ENCODE results near the gene MMP25. TPM values are rescaled to one million over a fixed set of nuclear protein-coding genes. Genes with fewer than 3 reads are reported as not detected.

Gene MMP25
- 1 to 10 TPM in 3 of 4 donors, not detected in 1; 1.4 to 3.3 (median 2.4) TPM for total RNA-seq

GRCh38 chr16:3045758-3046640 lies at the start of gene MMP25:
TSS of gene MMP25 (plus strand) at chr16:3046561. CDS start at chr16:3046918, 357 bp downstream.
- H3K27ac ChIP-seq, result peak within 1 kb of the TSS in 2 of 4 donors; percentile 12 to 57
- peaks cover 0 to 50% of the 10 kb centered on the region in 2 donors for H3K27me3 ChIP-seq
- no peaks in the 10 kb centered on the region for H3K9me3 ChIP-seq
- peak in 1 of 3 donors; percentile 50 for DNase-seq
- H3K4me1 ChIP-seq, result peaks cover 0 to 24% (median 18%) of the 10 kb centered on the region in 4 donors
- TF ChIP-seq CTCF (IDR thresholded peaks at IDR 0.05), result no peak
- TF ChIP-seq POLR2A (IDR thresholded peaks at IDR 0.05), result no peak
- H3K4me3 ChIP-seq, result peak within 1 kb of the TSS; percentile 23 to 59 (median 42)
- no peaks in the 10 kb centered on the region for H3K36me3 ChIP-seq

- no peak for DNase-seq
- no peak for TF ChIP-seq POLR2A (IDR thresholded peaks at IDR 0.05)
- no peak for TF ChIP-seq CTCF (IDR thresholded peaks at IDR 0.05)
- Histone ChIP-seq H3K27ac (no peak overlapping the region), H3K36me3 (no peaks in the 10 kb centered on the region), H3K4me3 (no peak overlapping the region), H3K27me3 (no peaks in the 10 kb centered on the region), H3K4me1 (peaks cover 0 to 3% (median 0%) of the 10 kb centered on the region in 4 donors), H3K9me3 (no peaks in the 10 kb centered on the region)
These were observed 46.4 kb upstream of the MMP25 start for GRCh38 chr16:2999929-3000328.

- Histone ChIP-seq H3K27ac (no peak overlapping the region), H3K9me3 (no peaks in the 10 kb centered on the region), H3K4me1 (peaks cover 0 to 4% (median 0%) of the 10 kb centered on the region in 4 donors), H3K36me3 (no peaks in the 10 kb centered on the region), H3K27me3 (no peaks in the 10 kb centered on the region), H3K4me3 (no peak overlapping the region)
- no peak for DNase-seq
- TF ChIP-seq POLR2A (IDR thresholded peaks at IDR 0.05) (no peak), CTCF (IDR thresholded peaks at IDR 0.05) (no peak)
These were observed 45.8 kb upstream of the MMP25 start for GRCh38 chr16:3000540-3000939.

GRCh38 chr16:3001316-3001715 lies 45.0 kb upstream of the MMP25 start:
- no peak overlapping the region for H3K27ac ChIP-seq
- H3K4me1 ChIP-seq, result peaks cover 0 to 5% (median 2%) of the 10 kb centered on the region in 4 donors
- no peak for DNase-seq
- TF ChIP-seq CTCF (IDR thresholded peaks at IDR 0.05) (no peak), POLR2A (IDR thresholded peaks at IDR 0.05) (no peak)
- H3K4me3 ChIP-seq, result no peak overlapping the region
- no peaks in the 10 kb centered on the region for H3K36me3 ChIP-seq
- H3K9me3 ChIP-seq, result no peaks in the 10 kb centered on the region
- no peaks in the 10 kb centered on the region for H3K27me3 ChIP-seq

- Histone ChIP-seq H3K4me3 (peak overlapping the region in 3 of 4 donors; percentile 25 to 58 (median 42)), H3K4me1 (peaks cover 8 to 29% (median 14%) of the 10 kb centered on the region in 4 donors), H3K9me3 (no peaks in the 10 kb centered on the region), H3K27ac (peak overlapping the region in 1 of 4 donors; percentile 96), H3K27me3 (no peaks in the 10 kb centered on the region), H3K36me3 (no peaks in the 10 kb centered on the region)
- TF ChIP-seq POLR2A (IDR thresholded peaks at IDR 0.05), result peak; percentile 69 to 86
- peak; percentile 51 to 86 (median 62) for TF ChIP-seq CTCF (IDR thresholded peaks at IDR 0.05)
- peak; percentile 95 to 99 (median 98) for DNase-seq
These were observed 42.6 kb upstream of the MMP25 start for GRCh38 chr16:3003582-3004270.

Data from Peyer's patch (tissue), 4 donors.